T-helper 2 cell treated with Interferon-gamma antibody and Interleukin-4, amounts not matched to agents 5 μg/mL and 100 μg/mL, for 36 hours (primary cell): Measurements from ENCODE around the gene CPNE8.
"Not testable (repeated sequence)": the region's sequence is repeated elsewhere in the genome, so short reads cannot be mapped to it uniquely, and the experiment has no call there.

Source experiments
- DNase-seq: peaks from one replicate; pipeline ENCODE4 v3.0.0; 2021; ENCODE audit warnings: low spot score
- H3K27ac Mint-ChIP-seq: one replicate; pipeline ENCODE4 v1.8.0; 2021; ENCODE audit warnings: mild to moderate bottlenecking, mixed read lengths
- H3K27me3 Mint-ChIP-seq: one replicate; pipeline ENCODE4 v1.8.0; 2021; ENCODE audit warnings: low read depth, mixed read lengths
- H3K36me3 Mint-ChIP-seq: one replicate; pipeline ENCODE4 v1.8.0; 2021; ENCODE audit warnings: low read depth, mixed read lengths
- H3K4me1 Mint-ChIP-seq: one replicate; pipeline ENCODE4 v1.8.0; 2021; ENCODE audit warnings: low read depth, mixed read lengths
- H3K4me3 Mint-ChIP-seq: one replicate; pipeline ENCODE4 v1.8.0; 2022; ENCODE audit warnings: mild to moderate bottlenecking, moderate library complexity, mixed read lengths
- H3K9me3 Mint-ChIP-seq: one replicate; pipeline ENCODE4 v1.8.0; 2021; ENCODE audit warnings: mixed read lengths

The CPNE8 gene

GRCh38 chr12:38772437-38772836 is 133.0 kb downstream of the CPNE8 start:
- Mint-ChIP-seq H3K27ac (no peak overlapping the region), H3K9me3 (no peaks in the 10 kb centered on the region), H3K4me3 (no peak overlapping the region), H3K27me3 (no peaks in the 10 kb centered on the region), H3K36me3 (no peaks in the 10 kb centered on the region), H3K4me1 (peaks cover 12% of the 10 kb centered on the region)
- DNase-seq, result no peak

GRCh38 chr12:38771871-38772270 is 133.5 kb downstream of the CPNE8 start:
- peak overlapping the region; percentile 75 for H3K27ac Mint-ChIP-seq
- H3K9me3 Mint-ChIP-seq, result no peaks in the 10 kb centered on the region
- H3K36me3 Mint-ChIP-seq, result no peaks in the 10 kb centered on the region
- H3K27me3 Mint-ChIP-seq, result no peaks in the 10 kb centered on the region
- H3K4me1 Mint-ChIP-seq, result peaks cover 12% of the 10 kb centered on the region
- peak overlapping the region; percentile 71 for H3K4me3 Mint-ChIP-seq
- peak; percentile 13 for DNase-seq

- Mint-ChIP-seq H3K27ac (no peak overlapping the region), H3K4me1 (no peaks in the 10 kb centered on the region), H3K36me3 (no peaks in the 10 kb centered on the region), H3K27me3 (no peaks in the 10 kb centered on the region), H3K9me3 (no peaks in the 10 kb centered on the region), H3K4me3 (no peak overlapping the region)
- DNase-seq, result no peak
Observed at GRCh38 chr12:38761636-38762342, 143.6 kb downstream of the CPNE8 start.

- no peak overlapping the region for H3K4me3 Mint-ChIP-seq
- no peaks in the 10 kb centered on the region for H3K27me3 Mint-ChIP-seq
- H3K27ac Mint-ChIP-seq, result no peak overlapping the region
- H3K36me3 Mint-ChIP-seq, result no peaks in the 10 kb centered on the region
- no peak for DNase-seq
- H3K4me1 Mint-ChIP-seq, result no peaks in the 10 kb centered on the region
- no peaks in the 10 kb centered on the region for H3K9me3 Mint-ChIP-seq
Observed at GRCh38 chr12:38761111-38761510, 144.3 kb downstream of the CPNE8 start.

GRCh38 chr12:38759621-38760020 is 145.8 kb downstream of the CPNE8 start:
- Mint-ChIP-seq H3K4me1 (no peaks in the 10 kb centered on the region), H3K4me3 (no peak overlapping the region), H3K36me3 (no peaks in the 10 kb centered on the region), H3K27me3 (no peaks in the 10 kb centered on the region), H3K27ac (no peak overlapping the region), H3K9me3 (no peaks in the 10 kb centered on the region)
- DNase-seq, result no peak

GRCh38 chr12:38746744-38747143 is 158.6 kb downstream of the CPNE8 start:
- no peaks in the 10 kb centered on the region for H3K9me3 Mint-ChIP-seq
- H3K4me1 Mint-ChIP-seq, result no peaks in the 10 kb centered on the region
- DNase-seq, result no peak
- H3K4me3 Mint-ChIP-seq, result no peak overlapping the region
- H3K27ac Mint-ChIP-seq, result no peak overlapping the region
- H3K36me3 Mint-ChIP-seq, result no peaks in the 10 kb centered on the region
- H3K27me3 Mint-ChIP-seq, result no peaks in the 10 kb centered on the region

GRCh38 chr12:38745601-38746000 is 159.8 kb downstream of the CPNE8 start:
- H3K27me3 Mint-ChIP-seq, result no peaks in the 10 kb centered on the region
- no peaks in the 10 kb centered on the region for H3K4me1 Mint-ChIP-seq
- no peak overlapping the region for H3K4me3 Mint-ChIP-seq
- no peaks in the 10 kb centered on the region for H3K36me3 Mint-ChIP-seq
- no peaks in the 10 kb centered on the region for H3K9me3 Mint-ChIP-seq
- no peak overlapping the region for H3K27ac Mint-ChIP-seq
- DNase-seq, result no peak

GRCh38 chr12:38744041-38744440 is 161.3 kb downstream of the CPNE8 start:
- H3K4me3 Mint-ChIP-seq, result no peak overlapping the region
- DNase-seq, result no peak
- no peaks in the 10 kb centered on the region for H3K27me3 Mint-ChIP-seq
- H3K4me1 Mint-ChIP-seq, result no peaks in the 10 kb centered on the region
- no peaks in the 10 kb centered on the region for H3K36me3 Mint-ChIP-seq
- H3K27ac Mint-ChIP-seq, result no peak overlapping the region
- no peaks in the 10 kb centered on the region for H3K9me3 Mint-ChIP-seq

GRCh38 chr12:38742496-38742895 is 162.9 kb downstream of the CPNE8 start:
- H3K9me3 Mint-ChIP-seq, H3K4me3 Mint-ChIP-seq, H3K27ac Mint-ChIP-seq, DNase-seq, H3K36me3 Mint-ChIP-seq, H3K27me3 Mint-ChIP-seq, H3K4me1 Mint-ChIP-seq: not testable (repeated sequence)

GRCh38 chr12:38736821-38737220 is 168.6 kb downstream of the CPNE8 start:
- Mint-ChIP-seq H3K27me3 (no peaks in the 10 kb centered on the region), H3K36me3 (no peaks in the 10 kb centered on the region), H3K4me1 (no peaks in the 10 kb centered on the region), H3K27ac (no peak overlapping the region), H3K4me3 (no peak overlapping the region), H3K9me3 (no peaks in the 10 kb centered on the region)
- DNase-seq, result no peak

- Mint-ChIP-seq H3K9me3 (no peaks in the 10 kb centered on the region), H3K27me3 (no peaks in the 10 kb centered on the region), H3K4me3 (no peak overlapping the region), H3K36me3 (no peaks in the 10 kb centered on the region), H3K4me1 (no peaks in the 10 kb centered on the region), H3K27ac (no peak overlapping the region)
- no peak for DNase-seq
Observed at GRCh38 chr12:38732761-38733160, 172.6 kb downstream of the CPNE8 start.

GRCh38 chr12:38728894-38729293 is 176.5 kb downstream of the CPNE8 start:
- Mint-ChIP-seq H3K36me3 (no peaks in the 10 kb centered on the region), H3K4me3 (no peak overlapping the region), H3K27me3 (no peaks in the 10 kb centered on the region), H3K27ac (no peak overlapping the region), H3K9me3 (no peaks in the 10 kb centered on the region), H3K4me1 (no peaks in the 10 kb centered on the region)
- DNase-seq, result no peak

- no peak overlapping the region for H3K27ac Mint-ChIP-seq
- no peaks in the 10 kb centered on the region for H3K4me1 Mint-ChIP-seq
- no peaks in the 10 kb centered on the region for H3K36me3 Mint-ChIP-seq
- no peak for DNase-seq
- H3K27me3 Mint-ChIP-seq, result no peaks in the 10 kb centered on the region
- no peaks in the 10 kb centered on the region for H3K9me3 Mint-ChIP-seq
- no peak overlapping the region for H3K4me3 Mint-ChIP-seq
Observed at GRCh38 chr12:38721611-38722252, 183.7 kb downstream of the CPNE8 start.

GRCh38 chr12:38720661-38721060 is 184.7 kb downstream of the CPNE8 start:
- H3K27me3 Mint-ChIP-seq, result no peaks in the 10 kb centered on the region

GRCh38 chr12:38713294-38713693 is 192.1 kb downstream of the CPNE8 start:
- DNase-seq, result no peak
- Mint-ChIP-seq H3K9me3 (no peaks in the 10 kb centered on the region), H3K4me3 (no peak overlapping the region), H3K36me3 (no peaks in the 10 kb centered on the region), H3K4me1 (no peaks in the 10 kb centered on the region), H3K27me3 (no peaks in the 10 kb centered on the region), H3K27ac (no peak overlapping the region)

More at GRCh38 chr12:38720661-38721060, 184.7 kb downstream of the CPNE8 start:
- no peaks in the 10 kb centered on the region for H3K4me1 Mint-ChIP-seq
- H3K4me3 Mint-ChIP-seq, result no peak overlapping the region
- H3K27ac Mint-ChIP-seq, result no peak overlapping the region
- DNase-seq, result no peak
- no peaks in the 10 kb centered on the region for H3K36me3 Mint-ChIP-seq
- H3K9me3 Mint-ChIP-seq, result no peaks in the 10 kb centered on the region
